HCT116 (cell line): ENCODE results near the gene MAPK4.
A peak's percentile ranks its signal among the peaks of the same experiment; 100 is the strongest.

Experiments used
- CEBPB ChIP-seq: IDR thresholded peaks from 2 replicates; pipeline ENCODE4 v1.6.1; 2012; ENCODE audit warnings: low read depth
- CTCF ChIP-seq, 3 experiments: fragments of 200-600 bp in 1 of 3; sonication (generic) in 1 of 3; IDR thresholded peaks in 2 of 3; conservative IDR thresholded peaks in 1 of 3; 2 replicates each; pipeline ENCODE4 v1.5.1; 2012 to 2017; ENCODE audit warnings: low read depth in 2 of 3, low read length in 2 of 3, antibody characterized with exemption in 1 of 3, borderline replicate concordance in 1 of 3, control low read depth in 1 of 3, mild to moderate bottlenecking in 1 of 3, mixed read lengths in 1 of 3, mixed run types in 1 of 3, moderate library complexity in 1 of 3; ENCODE audit not compliant: insufficient read depth in 1 of 3
- ELF1 ChIP-seq: IDR thresholded peaks from 2 replicates; pipeline ENCODE4 v1.6.1; 2012; ENCODE audit warnings: low read depth, borderline replicate concordance
- JUND ChIP-seq: IDR thresholded peaks from 2 replicates; pipeline ENCODE4 v1.6.1; 2012
- MAX ChIP-seq: IDR thresholded peaks from 2 replicates; pipeline ENCODE4 v1.6.1; 2012
- POLR2A ChIP-seq: IDR thresholded peaks from 2 replicates; pipeline ENCODE4 v1.7.0; 2011; ENCODE audit warnings: borderline replicate concordance; ENCODE audit not compliant: insufficient read depth, insufficient read length; ENCODE audit errors: extremely low read depth
- REST ChIP-seq: IDR thresholded peaks from 2 replicates; pipeline ENCODE4 v1.6.1; 2012; ENCODE audit warnings: low read depth
- SP1 ChIP-seq: IDR thresholded peaks from 2 replicates; pipeline ENCODE4 v1.6.1; 2012; ENCODE audit warnings: low read depth
- ZFX ChIP-seq: fragments of 450-650 bp; IDR thresholded peaks from 2 replicates; pipeline ENCODE4 v1.6.1; 2017

GRCh38 chr18:50644807-50645206 is 84.9 kb downstream of the MAPK4 start:
- TF ChIP-seq CTCF (IDR thresholded peaks at IDR 0.05 in 2 of 3, conservative IDR thresholded peaks at IDR 0.05 in 1 of 3; ENCODE audit: borderline replicate concordance in 1 of 3, insufficient read depth in 1 of 3, low read depth in 2 of 3, low read length in 2 of 3) (peak; percentile 18 to 73 (median 70); a peak in 4 of 6 replicates), ELF1 (no peak), POLR2A (no peak), MAX (no peak), JUND (no peak), CEBPB (no peak), REST (no peak), SP1 (no peak), ZFX (no peak)
